ENCODE measurements around the gene FAM241B. TPM values are rescaled to one million over a fixed set of nuclear protein-coding genes. Genes with fewer than 3 reads are reported as not detected.

FAM241B gene
- total RNA-seq, 1 experiment from 2014 or later = 13.7 TPM

DNA sequence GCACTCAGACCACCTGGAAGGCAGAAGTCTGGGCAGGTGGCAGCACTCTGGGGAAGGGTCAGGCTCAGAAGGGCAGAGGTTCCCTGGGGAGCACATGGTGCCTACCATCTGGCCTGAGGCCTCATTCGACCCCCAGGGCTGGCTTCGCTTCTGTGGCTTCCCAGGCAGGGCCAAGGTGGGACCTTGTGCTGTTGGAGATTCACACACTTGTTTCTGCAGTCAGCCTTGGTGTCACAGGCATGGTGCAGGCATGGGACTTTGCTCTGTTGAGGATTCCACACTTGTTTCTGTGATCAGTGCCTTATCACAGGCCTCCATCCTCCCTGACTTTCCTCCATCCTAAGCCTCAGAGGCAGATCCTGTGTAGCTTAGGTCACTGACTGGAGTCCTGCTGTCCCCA, 11.3 kb upstream of the FAM241B start:
- H3K18ac ChIP-seq (ENCODE audit: insufficient read length, low read depth, low read length) = no peak overlapping the region
- H3K9me3 Mint-ChIP-seq = peaks cover 14 to 18% of the 10 kb centered on the region in 2 experiments
- peaks cover 5% of the 10 kb centered on the region in 2 experiments; a peak in 3 of 4 replicates for H3K4me1 Mint-ChIP-seq

More for the DNA sequence above, 11.3 kb upstream of the FAM241B start:
- no peak overlapping the region for H4K8ac ChIP-seq (replicated peaks; ENCODE audit: insufficient read length, low read depth, low read length)
- H2AK5ac ChIP-seq (ENCODE audit: insufficient read length, low read length) = no peak overlapping the region
- H2BK20ac ChIP-seq (ENCODE audit: low read depth, low read length, poor library complexity, severe bottlenecking) = no peak overlapping the region
- H3K9ac ChIP-seq (ENCODE audit: extremely low read depth, insufficient read length, low read length) = no peak overlapping the region
- Mint-ChIP-seq H3K27ac (no peak overlapping the region), H3K36me3 (ENCODE audit: insufficient read depth in 1 of 3, low read depth in 3 of 3) (peaks cover 4 to 11% (median 8%) of the 10 kb centered on the region in 3 experiments; a peak in 6 of 7 replicates), H3K4me3 (no peak overlapping the region), H3K27me3 (ENCODE audit: low read depth) (peaks cover 33% of the 10 kb centered on the region)
- H3K79me2 ChIP-seq (ENCODE audit: insufficient read depth, low read length) = no peaks in the 10 kb centered on the region
- no peak overlapping the region for H2AFZ ChIP-seq (ENCODE audit: low read length)
- no peak overlapping the region for H2BK15ac ChIP-seq (ENCODE audit: low read depth, low read length)
- no peaks in the 10 kb centered on the region for H3K9me3 ChIP-seq (ENCODE audit: control insufficient read depth, low read depth, low read length)
- H4K5ac ChIP-seq (ENCODE audit: insufficient read length, low read depth, low read length) = no peak overlapping the region
- no peak overlapping the region for H3T11ph ChIP-seq (ENCODE audit: low read length)
- no peak overlapping the region for H3K23ac ChIP-seq (ENCODE audit: insufficient read length, low read depth, low read length)
- no peak overlapping the region for H2BK120ac ChIP-seq (ENCODE audit: low read depth, low read length, poor library complexity, severe bottlenecking)
- no peak for DNase-seq
- TF ChIP-seq CTCF (conservative IDR thresholded peaks at IDR 0.05) = no peak
- H3K27me3 ChIP-seq (ENCODE audit: insufficient read depth, low read length) = no peaks in the 10 kb centered on the region
- H2BK12ac ChIP-seq (ENCODE audit: insufficient read length, low read depth, low read length) = no peak overlapping the region
- H3K79me1 ChIP-seq (ENCODE audit: insufficient read depth, low read depth, low read length, poor library complexity, severe bottlenecking) = no peaks in the 10 kb centered on the region
- no peaks in the 10 kb centered on the region for H4K20me1 ChIP-seq (ENCODE audit: control insufficient read depth, insufficient read depth, insufficient read length)
- H3K27ac ChIP-seq (ENCODE audit: insufficient read length, low read depth, low read length) = no peak overlapping the region
- H4K91ac ChIP-seq (ENCODE audit: insufficient read length, low read depth, low read length) = no peak overlapping the region
- no CpG with 5 or more reads among the region's 2 CpGs for WGBS (ENCODE audit: extremely low coverage, insufficient read length, low lambda C conversion rate)
- H3K23me2 ChIP-seq (ENCODE audit: insufficient read length, low read depth, low read length, poor library complexity, severe bottlenecking) = no peaks in the 10 kb centered on the region
- H3K4me2 ChIP-seq (ENCODE audit: insufficient read depth, insufficient read length, low read length) = no peak overlapping the region
- H3K4ac ChIP-seq (ENCODE audit: low read depth, low read length) = no peak overlapping the region
- no peak overlapping the region for H3K14ac ChIP-seq (ENCODE audit: insufficient read depth, low read length)
- H3K56ac ChIP-seq (ENCODE audit: insufficient read length, low read depth, low read length) = no peak overlapping the region
- no peaks in the 10 kb centered on the region for H3K4me1 ChIP-seq (ENCODE audit: insufficient read depth, low read length)
- no peak overlapping the region for H2BK5ac ChIP-seq (ENCODE audit: insufficient read length, low read length)

Measured in H9 (cell line).